Medulla oblongata (tissue), 1 donor: ENCODE data around the gene FILIP1L.
"Not testable (repeated sequence)": the region's sequence is repeated elsewhere in the genome, so short reads cannot be mapped to it uniquely, and the experiment has no call there.

Experiments
- DNase-seq: peaks from one replicate; pipeline ENCODE4 v3.0.0-alpha.2; 2015; ENCODE audit errors: extremely low spot score

The FILIP1L gene

DNA sequence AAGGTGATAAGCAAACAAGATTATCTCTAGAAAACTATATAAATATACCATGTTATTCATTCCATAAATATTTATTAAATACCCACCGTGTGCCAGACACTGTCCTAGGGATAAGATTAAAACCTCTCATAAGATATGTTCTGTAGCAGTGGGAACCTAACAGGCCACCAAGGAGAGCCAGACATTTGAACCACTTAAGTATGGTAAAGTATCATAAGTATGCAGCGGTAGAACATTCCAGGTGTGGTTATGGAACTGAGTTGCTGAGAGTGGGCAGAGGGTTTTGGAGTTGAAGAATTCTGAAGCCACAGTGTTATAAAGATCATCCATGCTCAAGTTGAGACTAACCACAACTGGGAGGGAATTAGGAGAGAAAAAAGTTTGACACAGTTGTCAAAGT, 14.7 kb downstream of the FILIP1L start:
- DNase-seq: no peak

DNA sequence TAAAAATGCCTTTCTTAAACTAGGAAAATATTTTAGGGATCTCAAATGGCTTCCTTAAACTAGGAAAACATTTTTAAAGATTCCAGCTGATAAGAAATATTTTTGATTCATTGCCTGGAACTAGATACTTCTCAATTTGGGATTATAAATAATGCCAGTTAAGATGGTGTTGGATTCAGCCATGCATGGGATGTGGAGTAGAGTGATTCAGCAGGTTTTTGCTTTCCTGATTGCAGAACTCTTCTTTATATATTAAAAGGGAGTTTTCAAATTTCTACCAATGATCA, 15.6 kb downstream of the FILIP1L start:
- DNase-seq: no peak

GRCh38 chr3:100097919-100098783, 16.1 kb downstream of the FILIP1L start:
- no peak for DNase-seq

DNA sequence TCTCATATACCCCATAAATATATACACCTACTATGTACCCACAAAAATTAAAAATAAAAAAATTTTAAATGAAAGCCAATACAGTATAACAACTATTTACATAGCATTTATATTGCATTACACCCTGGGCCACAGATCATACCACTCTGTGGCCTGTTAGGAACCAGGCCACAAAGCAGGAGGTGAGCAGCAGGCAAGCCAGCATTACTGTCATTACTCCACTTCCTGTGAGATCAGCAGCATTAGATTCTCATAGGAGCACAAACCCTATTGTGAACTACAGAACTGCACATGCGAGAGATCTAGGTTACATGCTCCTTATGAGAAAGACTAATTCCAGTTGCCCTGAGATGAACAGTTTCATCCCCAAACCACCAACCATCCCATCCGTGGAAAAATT, 17.4 kb downstream of the FILIP1L start:
- DNase-seq: no peak

- DNase-seq: not testable (repeated sequence)
Measured at GRCh38 chr3:100096286-100096685, 18.0 kb downstream of the FILIP1L start.

GRCh38 chr3:100093831-100094230, 20.5 kb downstream of the FILIP1L start:
- no peak for DNase-seq

GRCh38 chr3:100090669-100091005, 23.7 kb downstream of the FILIP1L start:
- no peak for DNase-seq

GRCh38 chr3:100089812-100090668, 24.3 kb downstream of the FILIP1L start:
- no peak for DNase-seq

DNA sequence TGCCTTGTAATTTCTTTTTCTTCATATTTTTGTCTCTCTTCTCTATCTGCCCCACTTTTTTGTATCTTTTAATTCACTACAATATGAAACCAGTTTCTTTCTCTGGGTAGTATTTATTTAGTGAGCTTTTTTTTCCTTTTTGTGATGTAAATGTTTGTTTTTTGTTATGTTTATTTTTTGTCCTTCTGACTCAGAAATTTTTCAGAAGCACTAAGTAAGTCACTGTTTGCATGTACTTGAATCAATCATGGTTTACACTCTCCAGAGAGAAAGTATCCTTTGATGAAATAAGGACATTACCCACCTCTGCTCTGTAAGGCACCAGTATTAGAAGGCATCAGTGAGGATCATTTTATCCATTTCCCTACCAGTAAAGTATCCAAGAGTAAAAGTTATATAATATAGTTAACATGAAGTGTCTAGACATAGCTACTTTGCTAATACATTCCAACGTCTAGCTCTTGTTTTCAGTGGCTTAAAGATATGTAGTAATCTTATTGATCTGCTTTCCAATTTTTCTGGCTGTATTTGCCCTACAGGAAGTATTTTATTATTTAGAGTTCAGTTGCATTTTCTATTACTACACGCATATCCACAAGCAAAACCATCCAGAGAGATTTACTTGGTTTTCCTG, 25.4 kb downstream of the FILIP1L start:
- no peak for DNase-seq

DNA sequence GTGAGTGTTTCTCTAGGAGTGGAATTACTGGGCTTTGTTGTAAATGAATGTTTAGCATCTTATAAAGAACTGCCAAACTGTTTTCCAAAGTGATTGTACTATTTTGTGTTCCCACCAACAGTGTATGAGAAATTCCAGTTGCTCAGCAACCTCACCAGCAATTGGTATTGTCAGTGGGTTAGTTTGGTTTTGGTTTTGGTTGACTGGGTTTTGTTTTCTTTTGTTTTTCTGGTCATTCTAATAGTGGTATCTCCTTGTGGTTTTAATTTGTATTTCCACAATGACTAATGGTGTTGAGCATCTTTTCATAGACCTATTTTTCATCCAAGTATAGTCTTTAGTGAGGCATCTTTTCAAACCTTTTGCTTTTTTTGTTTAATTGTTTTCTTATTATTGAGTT, 27.1 kb downstream of the FILIP1L start:
- no peak for DNase-seq

DNA sequence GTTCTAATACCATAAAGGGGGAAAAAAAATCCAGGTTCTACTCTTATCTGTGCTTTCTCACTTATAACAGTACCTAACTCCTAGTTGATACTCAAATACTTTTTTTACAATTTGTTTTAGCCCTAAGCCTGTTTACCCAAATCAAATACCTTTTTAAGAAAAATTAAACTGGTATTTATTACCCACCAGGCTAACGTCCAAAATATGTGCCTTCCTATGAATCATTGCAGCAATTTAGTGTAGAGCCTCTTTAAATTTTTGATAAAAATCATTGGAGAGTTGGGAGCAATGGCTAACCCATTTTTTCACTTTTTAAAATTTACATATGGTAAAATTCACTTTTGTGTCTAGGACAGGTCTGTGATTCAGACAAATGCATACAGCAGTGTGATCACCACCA, 27.9 kb downstream of the FILIP1L start:
- DNase-seq: no peak

DNA sequence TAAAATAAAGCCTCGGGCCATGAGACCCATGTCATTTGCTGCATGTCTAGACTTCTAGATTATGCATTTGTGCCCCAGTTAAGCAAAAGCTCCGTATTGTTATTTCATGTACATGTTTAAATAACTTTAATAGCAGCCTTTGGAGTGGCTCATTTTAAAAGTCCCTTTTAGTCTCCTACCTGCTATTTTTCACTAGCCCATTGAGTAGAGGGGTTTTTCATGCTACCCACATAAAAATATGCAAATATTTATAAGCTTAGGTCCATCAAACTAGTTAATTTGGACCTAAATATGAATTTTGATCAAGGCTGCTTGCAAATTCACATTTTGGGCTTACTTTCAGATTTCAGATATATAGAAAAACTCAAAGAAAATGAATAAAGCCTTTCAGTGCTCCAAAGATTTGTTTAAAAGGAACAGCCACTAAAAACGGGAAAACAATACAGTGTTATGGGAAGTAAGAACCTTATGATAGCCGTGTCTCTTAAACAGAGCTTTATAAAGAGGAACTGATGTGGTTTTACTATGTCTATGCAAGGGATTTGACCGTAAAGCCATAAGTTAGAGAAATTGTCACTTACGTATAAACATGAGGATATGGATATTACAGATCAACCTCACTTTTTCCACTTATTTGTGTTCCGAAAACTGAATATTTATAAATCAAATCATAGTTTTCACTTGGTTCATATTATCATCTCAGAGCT, 30.0 kb downstream of the FILIP1L start:
- peak; percentile 47 for DNase-seq

DNA sequence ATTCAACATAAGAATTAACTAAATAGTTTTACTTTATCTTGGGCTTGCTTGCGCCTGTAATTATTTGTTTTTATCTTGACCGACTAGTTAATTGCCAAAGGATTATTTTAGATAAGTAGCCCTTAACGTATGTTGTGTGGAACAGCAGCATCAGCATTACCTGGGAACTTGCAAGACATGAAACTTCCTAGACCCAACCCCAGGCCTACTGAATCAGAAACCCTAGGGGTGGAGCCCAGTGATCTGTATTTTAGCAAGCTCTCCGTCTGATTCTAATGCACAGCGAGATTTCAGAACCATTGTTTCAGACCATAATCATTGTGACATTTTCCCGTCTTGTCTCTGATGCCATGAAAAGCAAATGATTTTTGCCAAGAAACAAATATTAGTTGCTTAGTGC, 31.1 kb downstream of the FILIP1L start:
- no peak for DNase-seq

DNA sequence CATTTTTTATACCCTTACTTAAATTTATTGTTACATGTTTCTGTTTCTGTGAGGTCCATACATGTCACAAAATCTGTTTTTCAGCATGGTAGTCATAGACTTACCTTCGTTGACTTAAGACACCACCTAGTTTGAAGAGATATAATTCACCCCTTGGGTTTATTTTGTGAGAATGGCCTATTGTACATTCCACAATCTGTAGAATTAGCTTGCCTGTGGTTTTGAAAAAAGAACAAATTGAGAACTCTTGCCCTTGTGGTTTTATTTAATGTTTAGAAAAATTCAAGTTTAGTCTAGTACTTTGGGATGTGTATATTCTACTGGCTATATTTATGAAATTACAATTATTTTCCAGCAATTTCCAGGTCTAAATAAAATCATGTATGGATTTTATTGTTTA, 31.6 kb downstream of the FILIP1L start:
- DNase-seq: no peak

DNA sequence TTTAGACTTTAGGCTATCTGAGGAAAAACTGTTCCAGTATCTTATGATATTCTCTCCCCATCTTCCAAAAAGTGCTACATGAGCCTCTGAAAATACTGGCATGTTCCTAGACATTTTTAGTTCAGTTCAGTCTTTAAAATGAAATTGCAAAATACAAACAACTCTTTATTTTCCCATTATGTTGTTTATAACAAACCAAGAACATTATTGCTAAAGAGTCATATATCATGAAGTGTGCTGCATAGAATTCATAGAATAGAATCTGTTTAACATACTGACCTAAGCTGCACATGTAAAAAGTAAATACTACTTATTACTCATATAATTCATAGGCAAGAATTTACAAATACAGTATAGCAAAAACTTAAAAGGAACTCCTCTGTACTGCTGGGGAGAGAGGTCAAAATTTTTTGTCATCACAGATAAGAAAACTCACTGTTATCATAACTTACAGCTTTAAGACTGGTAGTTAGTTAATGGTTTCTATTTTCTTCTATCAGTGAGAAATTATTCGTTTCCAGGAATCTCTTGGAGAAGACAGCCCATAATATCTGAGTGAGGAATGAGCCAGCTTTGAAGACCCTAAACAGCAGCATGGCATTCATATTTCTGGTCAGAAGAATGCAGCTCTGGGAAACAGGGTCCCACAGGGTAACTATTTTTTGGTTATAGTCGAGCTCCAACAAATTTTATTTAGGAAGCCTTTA, 32.2 kb downstream of the FILIP1L start:
- DNase-seq: no peak

- no peak for DNase-seq
Measured at GRCh38 chr3:100081311-100081710, 33.0 kb downstream of the FILIP1L start.

DNA sequence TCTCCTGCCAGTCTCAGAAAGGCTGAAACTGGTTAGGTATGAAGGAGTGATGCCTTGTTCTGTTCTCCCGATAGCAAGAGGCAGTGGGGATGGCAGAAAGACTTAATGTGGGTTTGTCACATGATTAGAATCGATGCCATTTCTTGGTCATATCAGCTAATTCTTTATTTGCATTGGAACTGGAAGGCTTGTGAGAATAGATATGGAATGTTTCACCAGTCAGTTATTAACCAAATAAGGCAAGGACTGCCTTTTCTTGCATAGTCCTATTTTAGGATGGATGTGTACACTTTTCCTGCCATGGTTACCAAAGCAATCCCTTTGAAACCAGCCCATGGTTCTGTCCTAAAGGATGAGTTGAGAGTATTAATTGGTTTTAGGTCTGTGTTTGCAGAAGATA, 33.7 kb downstream of the FILIP1L start:
- DNase-seq: no peak

- DNase-seq: no peak
Measured at GRCh38 chr3:100079328-100079727, 35.0 kb downstream of the FILIP1L start.

GRCh38 chr3:100076731-100077529, 37.4 kb downstream of the FILIP1L start:
- no peak for DNase-seq

DNA sequence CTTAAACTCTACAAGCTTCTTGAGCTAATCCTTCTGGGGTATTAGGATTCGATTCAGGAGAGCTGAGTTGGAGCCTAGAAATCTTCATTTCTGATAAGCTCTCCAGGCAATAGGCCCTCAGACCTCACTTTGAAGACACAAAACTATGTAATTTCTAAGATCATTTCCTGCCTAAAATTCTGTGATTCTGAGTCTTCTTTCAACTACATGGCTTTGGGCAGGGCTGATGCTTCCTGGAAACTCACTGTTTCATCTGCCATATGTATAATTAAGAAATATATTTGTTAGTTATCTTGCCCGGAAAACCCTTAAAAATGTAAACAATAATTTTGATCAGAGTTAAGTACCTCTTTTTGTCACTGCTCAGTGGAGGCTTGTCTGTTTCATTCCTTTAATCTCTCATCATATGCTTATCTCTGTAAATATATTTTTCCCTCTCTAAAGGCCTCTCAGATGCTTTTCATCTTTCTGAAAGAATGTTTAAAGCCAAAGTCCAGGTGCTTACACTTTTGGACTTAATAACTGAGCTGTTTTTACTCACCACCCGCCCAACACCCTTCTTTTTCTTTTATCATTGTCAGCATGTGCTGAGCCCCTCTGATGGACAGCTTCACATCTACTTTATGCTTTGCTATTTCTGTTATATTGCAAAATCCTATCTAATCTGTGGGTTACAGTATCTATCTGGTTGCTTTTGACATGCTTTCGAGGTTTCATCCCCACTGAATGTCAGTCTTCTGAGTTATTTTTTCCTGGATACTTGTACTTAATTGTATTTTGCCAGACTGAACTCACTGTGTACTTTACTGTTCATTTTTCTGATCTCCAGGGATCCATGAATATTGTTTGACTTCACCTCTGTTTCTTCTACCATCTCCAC, 38.2 kb downstream of the FILIP1L start:
- no peak for DNase-seq
